ENCODE results near the gene RNF157.
"Not testable (repeated sequence)": the region's sequence is repeated elsewhere in the genome, so short reads cannot be mapped to it uniquely, and the experiment has no call there.

RNF157 gene

GRCh38 chr17:76188213-76189016, 51.9 kb downstream of the RNF157 start:
- no peak for DNase-seq

DNA sequence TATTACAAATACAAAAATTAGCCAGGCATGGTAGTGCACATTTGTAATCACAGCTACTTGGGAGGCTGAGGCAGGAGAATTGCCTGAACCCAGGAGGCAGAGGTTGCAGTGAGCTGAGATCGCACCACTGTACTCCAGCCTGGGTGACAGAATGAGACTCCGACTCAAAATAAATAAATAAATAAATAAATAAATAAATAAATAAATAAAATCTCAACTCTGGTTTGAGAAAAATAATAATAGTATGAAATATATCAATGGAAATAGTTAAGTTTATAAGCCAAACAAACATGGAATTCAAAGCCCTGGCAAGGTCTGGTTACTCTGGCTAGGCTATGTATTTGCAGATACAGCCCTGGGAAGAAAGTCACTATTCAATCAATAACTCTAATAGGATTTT, 53.5 kb downstream of the RNF157 start:
- not testable (repeated sequence) for DNase-seq

GRCh38 chr17:76184290-76184689, 56.0 kb downstream of the RNF157 start:
- peak in 1 of 2 donors; percentile 13 for DNase-seq

DNA sequence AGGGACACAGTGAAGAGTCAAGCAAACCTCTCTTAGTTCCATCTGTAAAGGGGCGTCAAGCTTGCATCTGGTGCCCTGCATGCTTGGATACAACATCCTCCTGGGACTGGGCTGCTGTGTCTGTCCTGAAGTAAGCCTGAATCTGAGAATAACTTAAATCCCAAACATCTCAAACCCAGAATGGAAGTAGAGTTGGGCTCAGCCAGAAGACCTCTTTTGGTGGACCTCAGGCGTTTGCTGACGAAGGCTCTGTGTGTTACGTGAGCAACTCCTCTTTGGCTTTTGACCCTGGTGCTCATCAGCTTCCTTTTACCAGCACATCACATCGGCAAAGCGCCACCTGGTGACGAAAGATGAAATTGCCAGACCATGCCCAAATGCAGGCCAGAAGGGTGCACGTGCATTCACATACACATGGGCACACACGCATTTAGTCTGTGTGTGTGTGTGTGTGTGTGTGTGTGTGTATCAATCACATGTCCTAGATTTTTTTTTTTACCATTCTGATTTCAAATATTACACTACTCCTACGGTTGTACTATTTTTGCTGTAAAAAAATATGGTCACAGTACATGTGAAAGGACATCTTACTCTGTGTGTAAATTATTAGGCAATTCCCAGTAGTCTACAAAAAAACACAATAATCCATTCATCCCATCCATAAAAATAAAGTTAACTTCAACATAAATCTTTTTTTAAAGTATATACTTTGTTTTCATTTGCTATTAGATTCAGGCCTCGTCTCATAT, 58.1 kb downstream of the RNF157 start:
- DNase-seq, result peak; percentile 74 to 75

GRCh38 chr17:76179496-76180467, 60.5 kb downstream of the RNF157 start:
- DNase-seq, result no peak

DNA sequence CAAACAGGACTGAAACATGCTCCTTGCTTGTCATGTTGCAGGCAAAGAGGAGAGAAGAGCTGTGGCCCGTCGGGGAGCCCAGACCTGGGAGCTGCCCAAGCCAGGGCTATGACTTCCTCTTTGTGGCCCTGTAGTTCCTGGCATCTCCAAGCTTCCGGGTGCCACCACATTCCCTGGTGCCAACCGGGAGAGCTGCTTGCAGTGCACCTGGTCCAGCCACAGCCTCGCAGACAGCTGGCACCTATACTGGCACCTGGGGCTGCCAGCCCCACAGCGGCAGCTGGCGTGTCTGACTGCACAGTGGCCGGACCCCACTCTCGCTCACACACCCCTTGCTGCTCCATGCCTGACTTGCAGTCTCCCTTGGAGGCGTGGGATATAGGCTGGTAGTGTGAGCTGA, 62.2 kb downstream of the RNF157 start:
- DNase-seq, result no peak

DNA sequence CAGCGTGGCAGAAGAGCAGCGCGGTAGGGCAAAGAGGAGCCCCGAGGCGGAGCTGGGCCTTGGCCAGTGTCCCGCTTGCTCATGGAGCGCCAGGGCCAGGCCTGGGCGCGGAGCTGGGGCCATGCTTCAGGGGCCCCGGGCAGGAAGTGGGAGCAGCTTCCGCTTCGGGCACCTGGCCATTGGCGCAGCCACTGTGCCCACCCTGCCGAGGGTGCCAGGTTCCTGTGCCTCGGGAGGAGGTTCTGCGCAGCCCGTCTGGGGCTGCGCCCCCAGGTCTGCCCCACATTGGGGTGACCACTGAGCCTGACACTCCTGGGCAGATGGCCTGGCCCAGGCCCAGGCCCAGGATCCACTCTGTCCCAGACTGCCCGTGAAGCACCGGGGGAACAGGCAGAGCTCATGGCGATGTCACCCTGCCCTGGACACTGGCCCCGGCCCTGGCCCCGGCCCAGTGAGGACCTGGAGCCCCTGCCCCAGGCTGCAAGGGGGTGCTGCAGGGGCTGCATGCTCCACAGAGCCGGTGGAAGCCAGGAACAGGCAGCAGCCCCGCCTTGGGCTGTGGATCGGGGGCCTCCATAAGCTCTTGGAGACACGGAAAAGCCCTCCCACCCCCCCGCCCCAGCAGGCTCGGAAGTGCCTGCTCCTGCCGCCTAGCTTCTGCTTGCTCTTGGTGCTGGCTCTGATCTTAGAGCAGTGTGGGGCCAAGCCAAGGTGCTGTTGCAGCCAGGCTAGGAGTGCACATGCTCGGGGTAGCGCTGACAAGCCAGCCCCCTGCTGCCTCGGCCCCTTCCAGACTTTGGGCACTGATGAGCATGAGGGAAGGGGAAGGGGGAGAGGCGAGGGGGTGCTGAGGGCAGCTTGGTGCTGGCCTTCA, 63.4 kb downstream of the RNF157 start:
- no peak for DNase-seq

- no peak for DNase-seq
Observed at GRCh38 chr17:76174037-76174436, 66.3 kb downstream of the RNF157 start.

DNA sequence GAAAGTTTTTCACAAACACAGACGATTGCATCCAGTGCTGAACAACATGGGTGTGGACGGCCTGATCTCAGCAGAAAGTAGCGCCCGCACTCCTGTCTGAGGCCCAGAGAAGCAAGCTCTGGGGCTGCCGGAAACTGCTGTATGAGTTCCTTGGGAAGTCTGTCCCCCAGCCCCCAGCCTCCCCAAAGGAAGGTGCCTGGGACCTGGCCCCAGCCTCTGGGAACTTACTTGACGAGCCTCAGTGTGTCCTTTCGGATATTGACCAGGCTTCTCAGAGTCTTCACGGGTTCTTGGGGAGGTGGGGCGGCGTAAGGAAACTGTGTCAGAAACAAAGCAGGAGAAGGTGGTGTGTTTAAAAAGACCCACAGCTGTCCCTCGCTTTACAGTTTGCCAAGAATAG, 66.8 kb downstream of the RNF157 start:
- DNase-seq, result no peak

DNA sequence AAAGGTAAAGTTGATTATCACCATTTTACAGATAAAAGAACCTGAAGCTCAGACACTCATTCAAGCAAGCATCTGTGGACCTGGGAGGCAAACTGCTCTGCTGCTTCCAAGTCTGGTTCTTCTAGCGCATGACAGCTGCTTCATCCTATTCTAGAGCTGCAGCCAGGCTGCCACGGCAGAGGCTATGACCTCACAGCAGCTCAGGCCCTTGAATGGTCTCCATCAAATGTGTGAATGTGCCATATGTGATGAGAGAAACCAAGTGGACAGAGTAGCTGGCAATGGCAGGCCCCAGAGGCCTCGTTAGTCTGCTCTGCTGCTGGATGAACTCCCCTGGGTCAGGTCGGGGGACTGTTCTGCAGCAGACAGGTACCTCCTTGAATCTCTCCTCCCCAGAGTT, 68.6 kb downstream of the RNF157 start:
- DNase-seq, result no peak

- no peak for DNase-seq
Observed at GRCh38 chr17:76170114-76170513, 70.2 kb downstream of the RNF157 start.

- DNase-seq, result no peak
Observed at GRCh38 chr17:76166906-76167305, 73.4 kb downstream of the RNF157 start.

DNA sequence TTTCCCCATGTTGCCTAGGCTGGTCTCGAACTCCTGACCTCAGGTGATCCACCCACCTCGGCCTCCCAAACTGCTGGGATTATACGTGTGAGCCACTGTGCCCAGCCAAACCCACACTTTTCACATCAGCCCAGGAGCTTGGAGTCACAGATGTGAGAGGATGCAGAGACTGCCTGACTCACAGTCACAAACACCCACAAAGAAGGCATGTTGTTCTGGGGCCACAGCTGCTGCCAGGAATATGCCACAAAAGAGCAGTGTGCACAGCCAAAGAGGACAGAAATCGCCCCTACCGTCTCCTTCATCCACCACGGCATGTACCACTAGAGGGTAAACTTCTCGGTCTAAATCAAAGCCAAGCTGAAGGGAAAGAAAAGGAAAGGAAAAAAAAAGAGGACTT, 74.1 kb downstream of the RNF157 start:
- peak; percentile 56 to 62 for DNase-seq

DNA sequence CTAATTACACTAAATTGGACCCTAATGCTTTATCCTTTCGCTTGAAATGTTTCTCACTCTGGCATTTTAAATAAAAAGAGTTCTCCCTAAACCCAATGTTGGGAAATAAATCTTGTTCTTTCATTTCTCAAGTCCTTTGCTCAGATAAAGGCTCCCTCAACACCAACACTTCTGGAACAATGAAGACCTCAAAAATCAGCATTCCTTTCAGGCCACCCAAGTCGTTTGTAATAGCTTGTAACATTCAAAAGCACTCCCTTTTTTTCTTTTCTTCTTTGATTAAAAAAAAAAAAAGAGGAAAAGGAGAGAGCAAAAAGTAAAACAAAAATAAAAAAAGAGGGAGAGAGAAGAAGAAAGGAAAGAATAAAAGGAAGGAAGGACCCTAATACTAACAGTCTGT, 76.0 kb downstream of the RNF157 start:
- DNase-seq, result no peak

- DNase-seq, result no peak
Observed at GRCh38 chr17:76163919-76164318, 76.4 kb downstream of the RNF157 start.

GRCh38 chr17:76161619-76162266, 78.5 kb downstream of the RNF157 start:
- no peak for DNase-seq

DNA sequence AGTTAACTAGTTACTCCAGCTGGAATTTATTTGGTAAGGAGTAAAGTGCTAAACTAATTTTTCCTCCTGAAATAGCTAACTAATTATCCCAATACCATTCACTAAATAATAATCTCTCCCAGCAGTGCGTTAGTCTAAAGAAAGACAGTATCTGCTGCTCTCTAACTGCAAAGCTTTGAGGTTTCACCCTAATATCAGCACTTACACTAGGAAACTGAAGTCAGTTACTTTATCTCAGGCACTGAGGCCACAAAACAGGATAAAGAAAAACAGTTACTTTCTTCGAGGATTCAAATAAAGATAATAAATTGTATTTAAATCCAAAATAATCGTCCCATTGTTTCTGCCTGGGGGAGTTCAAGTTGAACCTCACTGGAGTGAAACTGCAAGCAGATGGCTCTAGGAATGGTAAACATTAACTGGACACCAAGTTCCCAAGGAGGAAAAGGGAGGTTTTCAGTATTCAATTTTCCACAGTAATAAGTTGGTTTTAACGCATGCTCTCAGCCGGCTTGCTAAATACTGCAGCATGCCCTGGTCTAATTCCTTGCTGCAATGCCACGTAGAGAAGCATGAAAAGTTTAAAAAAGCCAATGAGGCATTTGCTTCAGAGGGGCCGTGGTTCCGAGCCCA, 79.3 kb downstream of the RNF157 start:
- no peak for DNase-seq

- no peak for DNase-seq
Observed at GRCh38 chr17:76159157-76159556, 81.1 kb downstream of the RNF157 start.

DNA sequence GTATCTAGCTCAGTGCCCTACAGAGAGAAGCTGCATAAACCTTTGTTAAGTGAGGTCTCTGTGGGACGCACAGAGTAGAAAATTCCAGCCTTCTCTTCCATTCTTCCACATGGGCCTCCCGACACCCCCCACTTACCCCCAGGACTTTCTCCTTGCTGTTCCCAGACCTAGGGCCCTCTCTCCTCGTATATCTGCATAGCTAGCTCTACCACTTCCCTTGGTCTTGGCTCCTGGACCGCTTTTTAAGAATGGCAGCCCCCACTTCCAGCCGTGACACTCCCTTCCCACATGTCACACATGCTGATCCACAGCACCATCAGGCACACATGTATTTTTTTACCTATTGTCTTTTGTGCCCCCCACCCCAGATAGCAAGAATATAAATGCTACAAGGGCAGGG, 82.5 kb downstream of the RNF157 start:
- no peak for DNase-seq

DNA sequence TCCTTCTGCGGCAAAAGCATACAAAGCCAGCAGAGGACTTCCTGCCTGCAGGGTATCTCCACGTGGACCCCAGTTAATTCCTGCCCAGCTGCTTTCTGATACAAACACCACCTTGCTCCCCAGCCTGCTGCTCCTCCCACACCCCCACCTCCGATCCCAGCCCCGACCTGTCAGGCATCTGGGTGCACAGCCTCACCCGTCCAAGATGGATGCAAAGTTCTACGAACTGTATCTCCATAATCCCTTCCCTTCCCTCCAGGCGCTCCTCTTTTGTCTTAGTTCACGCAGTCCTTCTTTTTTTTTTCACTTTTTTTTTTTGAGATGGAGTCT, 83.7 kb downstream of the RNF157 start:
- no peak for DNase-seq

DNA sequence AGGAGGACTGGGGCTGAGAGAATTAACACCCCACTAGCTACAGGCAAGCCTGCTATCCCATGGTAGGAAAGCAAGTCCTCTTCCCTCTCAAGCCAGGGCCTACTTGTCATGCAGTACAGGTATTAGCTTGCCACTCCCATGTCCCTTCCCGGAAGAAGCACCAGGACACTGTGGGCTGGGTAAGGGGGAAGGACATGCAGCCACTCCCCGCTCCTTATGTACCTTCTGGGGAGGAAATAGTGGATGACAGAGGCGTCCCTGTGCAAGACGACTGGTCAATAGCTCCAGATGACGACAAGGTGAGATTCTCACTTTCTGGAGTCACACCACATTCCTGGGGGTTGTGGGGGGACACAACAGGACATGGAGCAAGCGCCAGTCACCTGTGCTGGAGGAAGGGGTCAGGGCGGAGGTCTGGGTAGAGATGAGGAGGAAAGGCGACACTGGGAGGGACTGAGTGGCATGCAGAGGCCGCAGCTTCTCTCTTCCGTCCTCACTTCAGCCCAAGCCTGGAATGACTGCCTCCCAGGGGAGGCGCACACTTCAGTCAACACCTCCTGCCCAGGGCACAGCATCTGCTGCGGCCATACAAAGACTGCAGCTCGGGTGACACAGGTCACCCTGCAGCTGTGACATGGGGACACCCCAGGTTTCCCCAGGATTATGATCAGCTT, 84.2 kb downstream of the RNF157 start:
- DNase-seq, result no peak
